D721Med (cell line): ENCODE results near the gene GRK2.

ENCODE experiments used
- DNase-seq: peaks from one replicate; pipeline ENCODE4 v3.0.0; 2011; ENCODE audit warnings: low spot score; ENCODE audit not compliant: insufficient read length
- FAIRE-seq: peaks from 2 replicates; lab custom pipeline; 2011; peaks lifted over from hg19 to GRCh38; lab: Jason Lieb, UNC
- CTCF ChIP-seq: IDR thresholded peaks from 2 replicates; pipeline ENCODE4 v1.5.1; 2012; ENCODE audit warnings: mild to moderate bottlenecking, control low read depth; ENCODE audit not compliant: insufficient read depth; ENCODE audit errors: missing control alignments

GRK2 gene

GRCh38 chr11:67261946-67262681 is 4.2 kb upstream of the GRK2 start:
- no peak for TF ChIP-seq CTCF
- DNase-seq (no peak), FAIRE-seq (no peak)

DNA sequence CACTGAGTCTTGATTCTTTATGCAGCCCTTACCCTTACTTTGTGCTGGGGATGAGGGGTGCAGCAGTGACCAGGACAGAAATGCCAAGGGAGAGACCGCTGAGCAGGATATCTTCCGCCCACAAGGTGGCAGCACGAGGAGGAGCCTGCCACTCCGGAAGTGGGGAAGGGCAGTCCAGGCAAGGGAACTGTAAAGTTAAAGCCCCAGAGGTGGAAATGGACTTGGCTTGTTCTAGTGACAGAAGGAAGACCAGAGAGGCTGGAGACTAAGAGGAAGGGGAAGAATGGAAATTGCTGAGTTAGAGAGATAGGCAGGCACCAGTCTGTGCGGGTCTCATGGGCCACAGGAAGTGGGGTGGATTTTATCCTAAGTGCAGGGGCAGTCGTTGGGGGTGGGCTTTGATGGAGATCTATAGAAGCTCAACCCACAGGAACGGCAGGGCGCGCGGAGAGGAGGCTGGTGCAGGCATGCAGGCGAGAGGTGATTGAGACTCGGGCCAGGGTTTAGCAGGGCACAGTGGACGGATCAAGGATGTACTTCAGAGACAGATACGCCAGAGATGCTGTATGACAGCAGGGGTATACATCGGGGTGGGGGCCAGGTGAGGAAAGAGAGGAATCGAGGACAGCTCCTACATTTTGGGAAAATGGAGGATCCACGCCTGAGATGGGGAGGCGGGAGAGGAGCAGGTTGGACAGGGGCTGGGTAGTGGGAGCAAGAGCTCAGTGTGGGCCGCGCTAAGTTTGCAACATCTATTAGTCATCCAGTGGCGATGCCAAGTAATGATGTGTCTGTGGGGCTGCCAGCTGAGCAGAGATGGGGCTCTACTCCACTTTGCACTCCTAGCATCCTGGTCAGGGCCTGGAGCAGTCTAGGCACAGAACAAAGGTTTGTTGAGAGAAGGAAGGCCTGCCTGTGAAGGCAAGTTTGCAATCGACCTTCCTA is 3.3 kb upstream of the GRK2 start:
- FAIRE-seq = no peak
- TF ChIP-seq CTCF = peak; percentile 82
- DNase-seq = peak; percentile 95

DNA sequence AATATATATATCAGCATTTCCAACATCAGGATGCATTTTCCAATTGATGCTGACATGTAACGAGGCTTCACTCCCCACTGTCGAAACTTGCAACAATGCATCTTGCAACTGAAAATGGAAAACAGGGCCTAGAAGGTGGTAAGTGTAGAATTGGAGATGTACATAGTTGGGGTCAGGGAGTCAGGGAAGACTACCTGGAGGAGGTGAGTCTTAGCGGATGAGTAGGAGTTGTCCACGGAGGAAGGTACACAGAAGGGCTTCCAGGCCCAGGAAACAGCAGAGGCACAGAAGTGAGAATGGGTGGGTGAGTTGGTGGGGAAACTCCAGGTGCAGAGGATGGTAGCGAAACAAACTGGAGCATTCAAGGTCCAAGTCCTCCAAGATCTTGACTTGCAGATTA is 2.0 kb upstream of the GRK2 start:
- FAIRE-seq = no peak
- TF ChIP-seq CTCF = no peak
- no peak for DNase-seq

- TF ChIP-seq CTCF = no peak
- FAIRE-seq (no peak), DNase-seq (no peak)
Measured at GRCh38 chr11:67264877-67265632, 1.2 kb upstream of the GRK2 start.

GRCh38 chr11:67265633-67266448 is 432 bp upstream of the GRK2 start:
- peak; percentile 56 for TF ChIP-seq CTCF
- DNase-seq = peak; percentile 92
- FAIRE-seq = no peak
